ENCODE measurements around the gene KANSL1.

DNA sequence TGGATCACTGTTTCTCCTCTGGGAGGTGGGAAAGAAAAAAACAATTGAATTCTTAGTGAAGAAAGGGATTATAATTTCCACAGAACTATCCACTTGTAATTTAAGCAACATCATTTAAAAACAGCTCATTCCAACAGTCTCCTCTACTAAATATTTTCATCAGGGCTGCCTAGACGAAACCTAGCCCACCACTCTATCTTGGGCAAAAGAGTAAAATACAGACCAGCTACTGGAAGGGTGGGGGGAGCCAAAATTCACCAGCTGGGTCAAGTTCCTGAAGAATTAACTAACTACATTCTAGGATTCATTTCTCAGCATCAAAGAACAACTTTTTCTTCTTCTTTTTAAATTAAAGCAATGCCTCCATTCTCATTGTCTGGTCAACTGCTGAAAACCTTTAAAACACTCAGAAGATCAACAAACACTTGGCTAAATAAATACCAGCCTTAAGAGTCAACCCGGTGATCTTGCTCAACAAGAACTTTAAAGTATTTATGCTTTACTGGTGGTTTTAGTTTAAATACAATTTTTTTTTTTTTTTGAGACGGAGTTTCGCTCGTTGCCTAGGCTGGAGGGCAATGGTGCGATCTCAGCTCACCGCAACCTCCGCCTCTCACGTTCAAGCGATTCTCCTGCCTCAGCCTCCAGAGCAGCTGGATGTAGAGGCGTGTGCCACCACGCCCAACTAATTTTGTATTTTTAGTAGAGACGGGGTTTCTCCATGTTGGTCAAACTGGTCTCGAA lies 25.2 kb downstream of the KANSL1 start:
- TF ChIP-seq EZH2 (IDR thresholded peaks at IDR 0.05; ENCODE audit: low read depth) = no peak
- TF ChIP-seq, protein P1, sequence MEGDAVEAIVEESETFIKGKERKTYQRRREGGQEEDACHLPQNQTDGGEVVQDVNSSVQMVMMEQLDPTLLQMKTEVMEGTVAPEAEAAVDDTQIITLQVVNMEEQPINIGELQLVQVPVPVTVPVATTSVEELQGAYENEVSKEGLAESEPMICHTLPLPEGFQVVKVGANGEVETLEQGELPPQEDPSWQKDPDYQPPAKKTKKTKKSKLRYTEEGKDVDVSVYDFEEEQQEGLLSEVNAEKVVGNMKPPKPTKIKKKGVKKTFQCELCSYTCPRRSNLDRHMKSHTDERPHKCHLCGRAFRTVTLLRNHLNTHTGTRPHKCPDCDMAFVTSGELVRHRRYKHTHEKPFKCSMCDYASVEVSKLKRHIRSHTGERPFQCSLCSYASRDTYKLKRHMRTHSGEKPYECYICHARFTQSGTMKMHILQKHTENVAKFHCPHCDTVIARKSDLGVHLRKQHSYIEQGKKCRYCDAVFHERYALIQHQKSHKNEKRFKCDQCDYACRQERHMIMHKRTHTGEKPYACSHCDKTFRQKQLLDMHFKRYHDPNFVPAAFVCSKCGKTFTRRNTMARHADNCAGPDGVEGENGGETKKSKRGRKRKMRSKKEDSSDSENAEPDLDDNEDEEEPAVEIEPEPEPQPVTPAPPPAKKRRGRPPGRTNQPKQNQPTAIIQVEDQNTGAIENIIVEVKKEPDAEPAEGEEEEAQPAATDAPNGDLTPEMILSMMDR (conservative IDR thresholded peaks at IDR 0.05) = no peak

Data from PC-9 (cell line).